Adrenal gland (tissue), 12 donors: ENCODE measurements around the gene CCDC85C. TPM values are rescaled to one million over a fixed set of nuclear protein-coding genes. Genes with fewer than 3 reads are reported as not detected.

Source experiments
- DNase-seq, 7 donors: peaks; one replicate each; pipeline ENCODE4 v3.0.0-alpha.2; 2019 to 2020
- H3K27ac ChIP-seq, 5 donors: fragments of 200-600 bp; sonication (generic) in 4 of 5; 1 replicate in 3 of 5; 2 replicates in 2 of 5; pipeline versions ENCODE4 v1.5.1 to v1.8.0; 2016 to 2020; ENCODE audit warnings: mild to moderate bottlenecking in 1 of 5
- H3K27me3 ChIP-seq: fragments of 200-600 bp; 2 replicates; pipeline ENCODE4 v1.8.0; 2021
- H3K36me3 ChIP-seq, 2 donors: fragments of 200-600 bp; replicated peaks in 1 of 2; 1 replicate in 1 of 2; 2 replicates in 1 of 2; pipeline versions ENCODE4 v1.5.1 to v1.8.0; 2018 to 2022
- H3K4me1 ChIP-seq, 2 donors: fragments of 200-600 bp; replicated peaks in 1 of 2; 1 replicate in 1 of 2; 2 replicates in 1 of 2; pipeline versions ENCODE4 v1.5.1 to v1.8.0; 2018 to 2021
- H3K4me3 ChIP-seq, 4 donors: fragments of 200-600 bp; sonication (generic) in 3 of 4; one replicate each; pipeline ENCODE4 v1.5.1; 2016 to 2018
- H3K9me3 ChIP-seq, 3 donors: fragments of 200-600 bp; sonication (generic) in 1 of 3; replicated peaks in 1 of 3; 1 replicate in 2 of 3; 2 replicates in 1 of 3; pipeline versions ENCODE4 v1.5.1 to v1.8.0; 2016 to 2021
- POLR2A ChIP-seq, 2 donors: fragments of 450-650 bp; IDR thresholded peaks; one replicate each; pipeline ENCODE4 v1.6.1; 2017; ENCODE audit warnings: antibody characterized with exemption in 2 of 2, mild to moderate bottlenecking in 2 of 2, moderate library complexity in 1 of 2
- WGBS, 4 donors: extraction: QIAGEN DNeasy Blood & Tissue Kit in 2 of 4; methylation state at CpG; one replicate each; pipeline versions ENCODE4 v1.1.5 to v1.1.7; 2013 to 2017; 5-methylcytosine and 5-hydroxymethylcytosine counted together
- intact Hi-C, 2 donors: fragments of 100-400 bp; cut with DNase I; formaldehyde crosslinking; loops; one replicate each; pipeline versions ENCODE4 v1.14.1 to v1.15.0; 2022 to 2023
- polyA plus RNA-seq, 3 donors: library from polyadenylated mRNA; stranded (reverse); fragments of 200-250 nt in 2 of 3; fragments of 350-450 nt in 1 of 3; fragmentation: Illumina TruSeq in 1 of 3; extraction: RNeasy Lipid Tissue Mini Kit (QIAGEN cat#74804) in 1 of 3; gene quantifications; one replicate each; pipeline ENCODE4 v1.2.3, GENCODE V29; 2013 to 2014
- total RNA-seq, 9 donors: library from RNA; depleted of rRNA in 4 of 9; stranded (reverse); fragments of >200 nt in 4 of 9; fragments of 120-200 nt in 1 of 9; fragmentation: NEBNext Ultra II Directional in 1 of 9; extraction: Animal tissue kit (Norgen Biotek cat#: 25700) in 1 of 9; gene quantifications; one replicate each; pipeline versions ENCODE4 v1.1.0 to v1.2.4, GENCODE V29; 2013 to 2023
- TF ChIP-seq, protein P1 (sequence below), 6 experiments: fragments of 450-650 bp in 4 of 6; fragments of 200-600 bp in 2 of 6; sonication (generic) in 1 of 6; IDR thresholded peaks; 1 replicate in 5 of 6; 2 replicates in 1 of 6; pipeline versions ENCODE4 v1.5.1 to v1.8.0; 2016 to 2021; ENCODE audit warnings: antibody characterized with exemption in 6 of 6, mild to moderate bottlenecking in 2 of 6, moderate library complexity in 1 of 6
- donor health status: healthy with polysubstance abuse.
- donor health status: Bipolar disorder and iron deficiency.
- donor health status: DM: yes; HTN: yes; CAD: no.
- donor health status: DM: no; HTN: no; CAD: no.
- donor health status: DM: no; HTN: no; CAD: no.
- donor health status: DM: yes; HTN: yes; CAD: no.

Gene CCDC85C
- total and polyA plus RNA-seq, 12 donors, result 4.2 to 59.0 (median 37.9) TPM

- no peak overlapping the region for H3K4me3 ChIP-seq
- WGBS, 4 donors, result 63 to 74% (median 72%) methylated on average over 5 to 6 of the region's 6 CpGs
- no peaks in the 10 kb centered on the region for H3K27me3 ChIP-seq
- H3K4me1 ChIP-seq, result peaks cover 69 to 77% of the 10 kb centered on the region in 2 donors
- H3K36me3 ChIP-seq, result no peaks in the 10 kb centered on the region
- intact Hi-C loops, result no loop called here
- peak overlapping the region in 4 of 5 donors; percentile 1 to 86 (median 76) for H3K27ac ChIP-seq
- no peaks in the 10 kb centered on the region for H3K9me3 ChIP-seq
- no peak for DNase-seq
- TF ChIP-seq POLR2A (IDR thresholded peaks at IDR 0.05), result no peak
- TF ChIP-seq, protein P1, sequence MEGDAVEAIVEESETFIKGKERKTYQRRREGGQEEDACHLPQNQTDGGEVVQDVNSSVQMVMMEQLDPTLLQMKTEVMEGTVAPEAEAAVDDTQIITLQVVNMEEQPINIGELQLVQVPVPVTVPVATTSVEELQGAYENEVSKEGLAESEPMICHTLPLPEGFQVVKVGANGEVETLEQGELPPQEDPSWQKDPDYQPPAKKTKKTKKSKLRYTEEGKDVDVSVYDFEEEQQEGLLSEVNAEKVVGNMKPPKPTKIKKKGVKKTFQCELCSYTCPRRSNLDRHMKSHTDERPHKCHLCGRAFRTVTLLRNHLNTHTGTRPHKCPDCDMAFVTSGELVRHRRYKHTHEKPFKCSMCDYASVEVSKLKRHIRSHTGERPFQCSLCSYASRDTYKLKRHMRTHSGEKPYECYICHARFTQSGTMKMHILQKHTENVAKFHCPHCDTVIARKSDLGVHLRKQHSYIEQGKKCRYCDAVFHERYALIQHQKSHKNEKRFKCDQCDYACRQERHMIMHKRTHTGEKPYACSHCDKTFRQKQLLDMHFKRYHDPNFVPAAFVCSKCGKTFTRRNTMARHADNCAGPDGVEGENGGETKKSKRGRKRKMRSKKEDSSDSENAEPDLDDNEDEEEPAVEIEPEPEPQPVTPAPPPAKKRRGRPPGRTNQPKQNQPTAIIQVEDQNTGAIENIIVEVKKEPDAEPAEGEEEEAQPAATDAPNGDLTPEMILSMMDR (IDR thresholded peaks at IDR 0.05), result no peak
These were observed 4.6 kb downstream of the CCDC85C start for GRCh38 chr14:99599393-99599792.

DNA sequence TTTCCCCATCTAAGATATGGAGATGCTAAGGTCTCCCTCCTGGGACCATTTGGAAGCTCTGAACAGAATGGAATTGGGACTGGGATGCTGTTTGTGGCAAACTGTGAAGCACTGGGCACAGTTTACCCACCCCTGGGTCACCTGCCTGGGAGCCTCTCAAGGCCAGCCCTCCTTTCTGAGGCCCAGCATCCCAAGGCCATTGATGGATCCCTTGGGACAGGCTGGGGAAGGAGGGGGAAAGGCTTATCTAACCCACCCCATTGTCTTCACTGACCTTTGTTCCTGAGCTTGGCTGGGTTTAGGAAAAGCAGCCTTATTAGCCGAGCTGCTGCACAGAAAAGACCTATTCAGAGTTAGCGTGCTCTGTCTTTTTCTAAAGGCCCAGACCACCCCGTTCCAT, 5.2 kb downstream of the CCDC85C start:
- intact Hi-C loops, result no loop called here
- Histone ChIP-seq H3K4me3 (no peak overlapping the region), H3K36me3 (no peaks in the 10 kb centered on the region), H3K27me3 (no peaks in the 10 kb centered on the region), H3K4me1 (peaks cover 72 to 83% of the 10 kb centered on the region in 2 donors), H3K27ac (peak overlapping the region in 3 of 5 donors; percentile 73 to 86 (median 79)), H3K9me3 (no peaks in the 10 kb centered on the region)
- DNase-seq, result no peak
- WGBS, 4 donors, result 51 to 76% (median 59%) methylated on average over 3 of the region's 3 CpGs
- no peak for TF ChIP-seq POLR2A (IDR thresholded peaks at IDR 0.05)
- TF ChIP-seq, protein P1 (IDR thresholded peaks at IDR 0.05), result no peak

DNA sequence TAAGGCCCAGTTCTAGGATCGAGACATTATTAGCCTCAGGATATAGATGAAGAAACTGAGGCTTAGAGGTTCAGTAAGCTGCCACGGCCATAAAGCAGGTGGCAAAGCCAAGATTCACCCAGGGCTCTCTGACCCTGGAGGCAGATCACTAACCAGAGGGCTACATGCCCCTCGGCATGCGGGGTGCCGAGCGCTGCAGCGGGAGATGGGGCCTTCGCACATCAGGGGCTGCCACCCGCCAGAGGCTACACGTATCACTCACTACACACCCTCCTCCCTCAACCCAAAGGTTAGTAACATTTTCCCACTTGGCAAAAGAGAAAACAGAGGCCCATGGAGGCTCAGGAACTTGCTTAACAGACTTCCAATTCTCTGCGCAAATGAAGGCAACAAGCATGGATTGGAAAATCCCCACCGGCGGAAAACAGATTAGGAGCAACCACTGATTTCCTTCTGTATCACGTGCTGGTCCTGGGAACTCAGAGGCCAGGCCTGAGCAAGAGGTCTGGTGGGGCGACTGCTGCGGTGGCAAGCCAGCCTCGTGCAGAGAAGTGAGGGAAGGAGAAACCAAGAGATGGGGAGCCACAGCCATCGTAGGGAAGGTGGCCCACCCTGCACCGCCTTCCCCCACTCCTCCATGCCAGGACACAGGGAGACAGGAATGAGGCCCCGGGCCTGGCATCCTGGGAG, 6.0 kb downstream of the CCDC85C start:
- intact Hi-C loops, result no loop called here
- Histone ChIP-seq H3K9me3 (no peaks in the 10 kb centered on the region), H3K27me3 (no peaks in the 10 kb centered on the region), H3K4me3 (no peak overlapping the region), H3K36me3 (no peaks in the 10 kb centered on the region), H3K27ac (peak overlapping the region in 3 of 5 donors; percentile 73 to 86 (median 79)), H3K4me1 (peaks cover 71 to 82% of the 10 kb centered on the region in 2 donors)
- TF ChIP-seq, protein P1 (IDR thresholded peaks at IDR 0.05), result no peak
- TF ChIP-seq POLR2A (IDR thresholded peaks at IDR 0.05), result no peak
- WGBS, 4 donors, result 92 to 96% (median 94%) methylated on average over 19 to 20 of the region's 20 CpGs
- DNase-seq, result no peak

GRCh38 chr14:99596772-99597171, 7.2 kb downstream of the CCDC85C start:
- no peak for DNase-seq
- H3K27ac ChIP-seq, result peak overlapping the region in 4 of 5 donors; percentile 54 to 87 (median 84)
- intact Hi-C loops, result no loop called here

More at GRCh38 chr14:99596772-99597171, 7.2 kb downstream of the CCDC85C start:
- Histone ChIP-seq H3K4me3 (no peak overlapping the region), H3K36me3 (no peaks in the 10 kb centered on the region), H3K4me1 (peaks cover 58 to 69% of the 10 kb centered on the region in 2 donors), H3K27me3 (no peaks in the 10 kb centered on the region), H3K9me3 (no peaks in the 10 kb centered on the region)
- TF ChIP-seq POLR2A (IDR thresholded peaks at IDR 0.05), result no peak
- 78 to 94% (median 88%) methylated on average over 4 to 7 of the region's 7 CpGs for WGBS, 4 donors
